Stimulated activated CD8-positive, alpha-beta memory T cell treated with anti-CD3 and anti-CD28 coated beads, Interleukin-7, amount 100 ng/mL, for 4 hours (primary cell): ENCODE data around the gene PRR5.

Experiments
- DNase-seq, 2 donors: peaks; one replicate each; pipeline ENCODE4 v3.0.0-alpha.2; 2020; ENCODE audit warnings: low read depth in 2 of 2

Gene PRR5

DNA sequence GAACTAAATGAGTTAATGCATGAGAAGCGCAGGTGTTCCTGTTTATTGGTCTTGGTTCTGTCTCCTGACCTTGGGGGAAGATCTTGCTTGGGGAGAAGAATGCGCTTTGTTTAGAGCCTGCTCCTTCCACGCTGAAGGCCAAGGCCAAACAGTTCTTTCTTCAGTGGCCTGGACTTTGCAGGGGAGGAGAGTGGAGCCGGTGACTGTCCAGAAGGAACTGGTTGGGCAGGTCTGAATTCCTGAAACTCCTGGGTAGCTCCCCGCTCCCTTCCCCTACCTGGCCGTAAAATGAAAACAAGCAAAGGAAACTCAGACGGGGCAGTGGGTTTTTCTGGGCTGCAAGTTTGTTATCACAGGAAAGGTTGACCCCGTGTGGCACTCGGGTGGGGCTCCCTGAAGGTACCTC, 54.0 kb downstream of the PRR5 start:
- DNase-seq, result no peak

- DNase-seq, result no peak
Observed at GRCh38 chr22:44758344-44758973, 56.5 kb downstream of the PRR5 start.

GRCh38 chr22:44759001-44759400, 57.0 kb downstream of the PRR5 start:
- no peak for DNase-seq

- DNase-seq, result no peak
Observed at GRCh38 chr22:44759430-44760310, 57.7 kb downstream of the PRR5 start.

GRCh38 chr22:44760476-44760875, 58.5 kb downstream of the PRR5 start:
- DNase-seq, result no peak

- no peak for DNase-seq
Observed at GRCh38 chr22:44761025-44761424, 59.0 kb downstream of the PRR5 start.

- no peak for DNase-seq
Observed at GRCh38 chr22:44764373-44764772, 62.4 kb downstream of the PRR5 start.

DNA sequence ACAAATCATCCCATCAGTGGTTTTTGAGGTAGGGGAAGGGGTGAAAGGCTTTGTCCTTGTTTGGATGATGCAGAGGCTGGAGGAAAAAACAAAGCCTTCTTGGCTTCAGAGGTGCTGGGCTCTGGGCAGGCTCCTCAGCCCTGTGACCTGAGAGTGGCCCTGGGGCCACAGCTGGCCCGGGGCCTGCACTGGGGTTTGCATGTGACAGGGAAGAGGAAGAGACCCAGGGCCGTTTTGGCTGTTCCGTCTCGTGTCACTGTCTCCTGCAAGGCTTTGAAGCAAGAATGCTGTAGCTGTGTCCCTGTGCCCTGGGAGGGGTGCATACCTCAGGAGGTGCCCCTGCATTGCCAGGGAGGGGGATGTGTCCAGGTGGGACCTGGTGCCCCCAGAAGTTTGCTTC, 63.0 kb downstream of the PRR5 start:
- no peak for DNase-seq

- no peak for DNase-seq
Observed at GRCh38 chr22:44765571-44766285, 63.7 kb downstream of the PRR5 start.

DNA sequence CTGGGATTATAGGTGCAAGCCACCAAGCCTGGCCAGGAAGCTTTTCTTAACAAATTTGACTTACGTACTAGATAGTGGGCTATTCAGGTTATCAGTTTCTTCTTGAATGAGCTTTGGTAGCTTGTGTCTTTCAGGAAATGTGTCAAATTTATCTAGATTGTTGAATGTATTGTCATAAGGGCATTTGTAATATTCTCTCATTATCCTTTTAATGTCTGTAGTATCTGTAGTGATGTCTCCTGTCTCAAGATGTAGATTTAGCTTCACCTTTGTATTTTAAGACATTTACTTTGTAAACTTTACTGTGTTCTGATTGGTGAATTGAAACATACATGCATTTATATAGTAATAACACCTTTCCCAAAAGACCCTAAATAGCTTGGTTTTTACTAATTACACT, 71.1 kb downstream of the PRR5 start:
- no peak for DNase-seq

GRCh38 chr22:44775862-44776261, 73.9 kb downstream of the PRR5 start:
- no peak for DNase-seq

DNA sequence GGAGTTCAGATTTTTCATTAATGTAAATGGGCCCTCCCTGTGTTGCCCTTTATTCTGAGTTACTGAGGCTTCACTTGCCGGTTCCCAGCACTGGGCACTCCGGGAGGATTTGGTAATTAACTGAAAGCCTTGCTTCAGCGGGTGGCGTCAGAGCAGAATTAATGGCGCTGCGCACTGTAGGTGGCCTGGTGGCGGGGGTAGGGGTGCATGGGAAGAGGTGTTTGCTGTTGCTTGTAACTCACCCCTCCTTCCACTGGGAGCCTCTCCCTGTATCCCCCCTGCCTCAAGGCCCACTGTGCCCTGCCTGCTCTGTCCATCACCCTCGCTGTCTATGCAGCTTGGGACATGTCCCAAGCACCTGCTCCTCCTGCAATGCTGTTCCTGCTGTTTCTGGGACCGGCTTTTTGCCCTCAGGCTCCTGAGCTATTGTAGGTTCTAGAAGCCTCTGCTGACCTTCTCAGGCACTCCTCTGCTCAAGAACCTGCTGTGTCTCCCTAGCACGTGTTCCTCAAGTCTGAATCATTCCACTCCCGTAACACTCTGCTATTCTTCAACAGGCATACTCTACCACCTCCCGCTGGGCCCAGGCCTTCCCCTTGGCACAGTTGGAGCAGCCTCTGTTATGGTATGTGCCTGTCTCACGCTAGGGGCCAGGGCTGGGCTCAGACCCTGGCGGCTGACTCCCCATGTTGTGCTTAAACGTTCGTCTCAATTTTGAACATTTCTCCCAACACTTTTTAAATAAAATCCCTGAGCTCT, 74.8 kb downstream of the PRR5 start:
- no peak for DNase-seq

GRCh38 chr22:44777364-44777755, 75.4 kb downstream of the PRR5 start:
- DNase-seq, result no peak

- DNase-seq, result no peak
Observed at GRCh38 chr22:44780876-44781449, 79.0 kb downstream of the PRR5 start.

DNA sequence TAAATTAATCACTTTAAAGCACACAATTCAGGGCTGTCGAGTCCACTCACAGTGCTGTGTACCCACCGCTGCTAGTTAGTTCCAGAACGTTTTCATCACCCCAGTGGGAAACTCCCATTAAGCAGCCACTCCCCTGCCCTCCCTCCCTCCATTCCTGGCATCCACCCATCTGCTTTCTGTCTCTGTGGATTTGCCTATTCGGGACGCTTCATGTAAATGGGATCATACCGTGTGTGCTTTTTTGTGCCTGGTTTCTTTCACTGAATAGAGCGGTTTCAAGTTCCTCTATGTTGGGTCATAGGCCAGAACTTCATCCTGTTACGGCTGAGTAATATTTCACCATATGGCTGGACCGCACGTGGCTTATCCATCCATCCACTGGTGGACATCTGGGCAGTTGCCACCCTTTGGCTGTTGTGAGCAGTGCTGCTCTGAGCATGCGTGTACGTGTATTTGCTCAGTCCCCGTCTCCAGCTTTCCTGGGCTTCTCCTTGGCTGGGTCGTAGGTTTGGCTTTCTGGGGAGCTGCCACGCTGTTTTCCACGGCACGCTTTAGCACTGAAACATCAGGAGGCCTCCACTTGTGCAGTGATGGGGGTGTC, 80.5 kb downstream of the PRR5 start:
- no peak for DNase-seq

- DNase-seq, result no peak
Observed at GRCh38 chr22:44783091-44783490, 81.1 kb downstream of the PRR5 start.

DNA sequence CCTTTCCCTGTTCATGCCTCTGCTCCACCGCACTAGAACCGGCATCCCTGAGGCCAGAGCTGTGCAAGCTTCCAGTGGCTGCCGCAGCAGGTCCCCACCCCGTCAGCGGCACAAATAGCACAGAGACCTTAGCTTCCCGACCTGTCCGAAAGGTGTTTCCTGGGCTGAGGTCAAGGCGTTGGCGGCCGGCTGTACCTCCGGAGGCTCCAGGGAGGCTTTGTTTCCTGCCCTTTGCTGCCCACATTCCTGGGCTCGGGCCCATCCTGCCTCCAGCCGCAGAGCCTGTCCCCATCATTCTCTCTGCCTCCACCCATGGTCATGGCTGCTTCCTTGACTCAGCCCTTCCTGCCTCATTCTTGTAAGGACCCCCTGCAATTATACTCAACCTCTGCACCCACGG, 81.6 kb downstream of the PRR5 start:
- DNase-seq, result no peak

DNA sequence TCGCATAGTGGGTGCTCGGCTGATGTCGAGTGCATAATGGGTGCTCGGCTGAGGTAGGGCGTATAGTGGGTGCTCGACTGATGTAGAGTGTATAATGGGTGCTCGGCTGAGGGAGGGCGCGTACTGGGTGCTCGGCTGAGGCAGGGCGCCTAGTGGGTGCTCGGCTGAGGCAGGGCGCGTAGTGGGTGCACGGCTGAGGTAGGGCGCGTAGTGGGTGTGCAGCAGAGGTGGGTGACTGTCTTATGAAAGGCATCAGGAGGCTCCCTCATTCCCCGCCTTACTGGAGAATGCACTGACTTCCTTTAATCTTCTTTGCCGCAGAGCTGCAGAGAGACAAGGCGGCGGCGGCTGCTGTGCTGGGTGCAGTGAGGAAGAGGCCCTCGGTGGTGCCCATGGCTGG, 84.1 kb downstream of the PRR5 start:
- no peak for DNase-seq

- DNase-seq, result no peak
Observed at GRCh38 chr22:44786610-44787009, 84.6 kb downstream of the PRR5 start.
